ENCODE data around the gene ULK4.

GRCh38 chr3:41417574-41417973 lies 544.3 kb downstream of the ULK4 start:
- TF ChIP-seq, protein P1, sequence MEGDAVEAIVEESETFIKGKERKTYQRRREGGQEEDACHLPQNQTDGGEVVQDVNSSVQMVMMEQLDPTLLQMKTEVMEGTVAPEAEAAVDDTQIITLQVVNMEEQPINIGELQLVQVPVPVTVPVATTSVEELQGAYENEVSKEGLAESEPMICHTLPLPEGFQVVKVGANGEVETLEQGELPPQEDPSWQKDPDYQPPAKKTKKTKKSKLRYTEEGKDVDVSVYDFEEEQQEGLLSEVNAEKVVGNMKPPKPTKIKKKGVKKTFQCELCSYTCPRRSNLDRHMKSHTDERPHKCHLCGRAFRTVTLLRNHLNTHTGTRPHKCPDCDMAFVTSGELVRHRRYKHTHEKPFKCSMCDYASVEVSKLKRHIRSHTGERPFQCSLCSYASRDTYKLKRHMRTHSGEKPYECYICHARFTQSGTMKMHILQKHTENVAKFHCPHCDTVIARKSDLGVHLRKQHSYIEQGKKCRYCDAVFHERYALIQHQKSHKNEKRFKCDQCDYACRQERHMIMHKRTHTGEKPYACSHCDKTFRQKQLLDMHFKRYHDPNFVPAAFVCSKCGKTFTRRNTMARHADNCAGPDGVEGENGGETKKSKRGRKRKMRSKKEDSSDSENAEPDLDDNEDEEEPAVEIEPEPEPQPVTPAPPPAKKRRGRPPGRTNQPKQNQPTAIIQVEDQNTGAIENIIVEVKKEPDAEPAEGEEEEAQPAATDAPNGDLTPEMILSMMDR (IDR thresholded peaks at IDR 0.05), result no peak
- TF ChIP-seq EP300 (IDR thresholded peaks at IDR 0.05), result no peak
- no peak for TF ChIP-seq POLR2A (IDR thresholded peaks at IDR 0.05)

All from tibial nerve (tissue), 4 donors.